GM23338 (cell line): Measurements from ENCODE around the gene PCDHGB4. TPM values are rescaled to one million over a fixed set of nuclear protein-coding genes. Genes with fewer than 3 reads are reported as not detected.

Experiments
- ATAC-seq: fragments of 200-7000 bp; cut with Tn5 transposase; 3 replicates; pipeline ENCODE4 v1.9.1; 2020
- DNase-seq: peaks from one replicate; pipeline ENCODE4 v3.0.0-alpha.2; 2015; ENCODE audit warnings: low spot score
- H2AFZ ChIP-seq: fragments of 200-600 bp; sonication (generic); 2 replicates; pipeline ENCODE4 v1.8.0; 2016; ENCODE audit warnings: antibody characterized with exemption, mild to moderate bottlenecking, moderate library complexity
- H3F3A ChIP-seq: fragments of 200-600 bp; sonication (generic); replicated peaks from 2 replicates; pipeline ENCODE4 v1.8.0; 2017; ENCODE audit warnings: antibody characterized with exemption, mixed run types, low read depth
- H3K27ac ChIP-seq: fragments of 200-600 bp; sonication (generic); 2 replicates; pipeline ENCODE4 v1.6.1; 2016; ENCODE audit warnings: low read depth
- H3K27me3 ChIP-seq: fragments of 200-600 bp; sonication (generic); 2 replicates; pipeline ENCODE4 v1.8.0; 2016; ENCODE audit warnings: mild to moderate bottlenecking, mixed run types, moderate library complexity; ENCODE audit not compliant: insufficient read depth
- H3K36me3 ChIP-seq: fragments of 200-600 bp; sonication (generic); 2 replicates; pipeline ENCODE4 v1.8.0; 2016; ENCODE audit warnings: mild to moderate bottlenecking; ENCODE audit not compliant: insufficient read depth
- H3K4me1 ChIP-seq: fragments of 200-600 bp; sonication (generic); 2 replicates; pipeline ENCODE4 v1.8.0; 2016; ENCODE audit warnings: mild to moderate bottlenecking, moderate library complexity; ENCODE audit not compliant: insufficient read depth
- H3K4me2 ChIP-seq: fragments of 200-600 bp; sonication (generic); 2 replicates; pipeline ENCODE4 v1.7.1; 2017; ENCODE audit warnings: mixed run types
- H3K4me3 ChIP-seq: fragments of 200-600 bp; sonication (generic); 2 replicates; pipeline ENCODE4 v1.6.1; 2016; ENCODE audit warnings: mixed run types
- H3K79me2 ChIP-seq: fragments of 200-600 bp; sonication (generic); replicated peaks from 2 replicates; pipeline ENCODE4 v1.8.0; 2017; ENCODE audit warnings: mild to moderate bottlenecking; ENCODE audit not compliant: insufficient read depth
- H3K9me2 ChIP-seq: fragments of 200-600 bp; sonication (generic); 2 replicates; pipeline ENCODE4 v1.8.0; 2017; ENCODE audit not compliant: insufficient read depth
- H4K20me1 ChIP-seq: fragments of 200-600 bp; sonication (generic); replicated peaks from 2 replicates; pipeline ENCODE4 v1.8.0; 2017; ENCODE audit warnings: mild to moderate bottlenecking; ENCODE audit not compliant: insufficient read depth
- H3K27ac Mint-ChIP-seq: 2 replicates; pipeline ENCODE4 v1.8.0; 2020; ENCODE audit warnings: inconsistent platforms, mild to moderate bottlenecking, moderate library complexity, mixed read lengths
- H3K27me3 Mint-ChIP-seq: 3 replicates; pipeline ENCODE4 v1.8.0; 2022; ENCODE audit warnings: low read depth, mild to moderate bottlenecking, moderate library complexity, mixed read lengths, inconsistent platforms; ENCODE audit not compliant: insufficient read depth, poor library complexity
- H3K36me3 Mint-ChIP-seq: 3 replicates; pipeline ENCODE4 v1.8.0; 2021; ENCODE audit warnings: low read depth, mild to moderate bottlenecking, inconsistent platforms, moderate library complexity, mixed read lengths
- H3K4me1 Mint-ChIP-seq: 3 replicates; pipeline ENCODE4 v1.8.0; 2020; ENCODE audit warnings: mild to moderate bottlenecking, inconsistent platforms, mixed read lengths
- H3K4me3 Mint-ChIP-seq: 3 replicates; pipeline ENCODE4 v1.8.0; 2021; ENCODE audit warnings: moderate library complexity, mild to moderate bottlenecking, inconsistent platforms, mixed read lengths
- H3K9me3 Mint-ChIP-seq: 3 replicates; pipeline ENCODE4 v1.8.0; 2020; ENCODE audit warnings: moderate library complexity, mild to moderate bottlenecking, inconsistent platforms, mixed read lengths
- CREB1 ChIP-seq: fragments of 250-450 bp; sonication (Bioruptor Pico); IDR thresholded peaks from 2 replicates; pipeline ENCODE4 v1.5.0; 2020; ENCODE audit warnings: low read depth, mild to moderate bottlenecking, moderate library complexity
- CTCF ChIP-seq, 2 experiments: fragments of 200-600 bp in 1 of 2; sonication (generic) in 1 of 2; conservative IDR thresholded peaks; 2 replicates each; pipeline versions ENCODE4 v1.5.1 to v1.6.1; 2016 to 2017; ENCODE audit warnings: antibody characterized with exemption in 2 of 2, low read depth in 2 of 2, mild to moderate bottlenecking in 2 of 2, moderate library complexity in 1 of 2
- NANOG ChIP-seq: IDR thresholded peaks from 2 replicates; pipeline ENCODE4 v1.6.1; 2016; ENCODE audit warnings: antibody characterized with exemption, borderline replicate concordance
- POLR2AphosphoS5 ChIP-seq: IDR thresholded peaks from 2 replicates; pipeline ENCODE4 v1.6.1; 2016; ENCODE audit warnings: antibody characterized with exemption, low read depth
- ZNF114 ChIP-seq: fragments of 250-450 bp; sonication (Bioruptor Pico); IDR thresholded peaks from 2 replicates; pipeline ENCODE4 v1.5.0; 2020; ENCODE audit warnings: mild to moderate bottlenecking, moderate library complexity
- polyA plus RNA-seq: library from polyadenylated mRNA; unstranded; fragments of >200 nt; fragmentation: Nextera tagmentation; extraction: Ambion mirVana; gene quantifications from 2 replicates; pipeline ENCODE4 v1.2.1, GENCODE V29; 2016
- total RNA-seq: library from RNA; depleted of rRNA; stranded (reverse); fragments of >200 nt; shearing (Covaris generic); gene quantifications from 2 replicates; pipeline ENCODE4 v1.2.3, GENCODE V29; 2014; rRNA removed

The PCDHGB4 gene
- total and polyA plus RNA-seq, 2 experiments from 2014 or later: 3.5 to 16.6 TPM

GRCh38 chr5:141439411-141440141, 52.1 kb downstream of the PCDHGB4 start:
- Mint-ChIP-seq H3K9me3 (peaks cover 12% of the 10 kb centered on the region; the same call in 1 of the 3 replicates), H3K4me1 (peaks cover 9% of the 10 kb centered on the region), H3K27me3 (no peaks in the 10 kb centered on the region), H3K27ac (no peak overlapping the region), H3K36me3 (peaks cover 14% of the 10 kb centered on the region), H3K4me3 (no peak overlapping the region)
- H3K4me1 ChIP-seq: peaks cover 10% of the 10 kb centered on the region
- no peaks in the 10 kb centered on the region for H3K27me3 ChIP-seq
- H3K9me2 ChIP-seq: no peaks in the 10 kb centered on the region
- peak; percentile 29 for DNase-seq
- no peak overlapping the region for H3K27ac ChIP-seq
- no peaks in the 10 kb centered on the region for H3K79me2 ChIP-seq
- no peak overlapping the region; the same call in 1 of the 2 replicates for H3K4me2 ChIP-seq
- no peaks in the 10 kb centered on the region for H3K36me3 ChIP-seq
- TF ChIP-seq CREB1 (CRISPR knock-in tag): no peak
- 0 out of 4 replicates have a peak, but pooled peaks of 1 of the 2 experiments have one; percentile 12 for TF ChIP-seq CTCF (conservative IDR thresholded peaks at IDR 0.05; ENCODE audit: low read depth in 2 of 2)
- TF ChIP-seq ZNF114 (CRISPR knock-in tag): no peak
- TF ChIP-seq POLR2AphosphoS5: no peak
- no peak for TF ChIP-seq NANOG
- peak; percentile 59 for ATAC-seq
- no peak overlapping the region for H3K4me3 ChIP-seq
- no peaks in the 10 kb centered on the region for H3F3A ChIP-seq
- H4K20me1 ChIP-seq: no peaks in the 10 kb centered on the region; the same call in 1 of the 2 replicates
- H2AFZ ChIP-seq: no peak overlapping the region

Other genes starting within 250 kb of the PCDHGB4 start
Only the 30 nearest of the 37 such genes appear.
- 0.63 and 0.78 TPM in 2 replicates for gene PCDHB9, start 200.5 kb upstream of the PCDHGB4 start, total RNA-seq
- 0.27 and 0.45 TPM in 2 replicates for gene PCDHB9, start 200.5 kb upstream of the PCDHGB4 start, polyA plus RNA-seq
- 0.89 and 2.7 TPM in 2 replicates for gene PCDHB10, start 195.3 kb upstream of the PCDHGB4 start, total RNA-seq
- 1.6 and 1.7 TPM in 2 replicates for gene PCDHB10, start 195.3 kb upstream of the PCDHGB4 start, polyA plus RNA-seq
- 0.47 and 1.3 TPM in 2 replicates for gene PCDHB11, start 188.1 kb upstream of the PCDHGB4 start, total RNA-seq
- 0.19 and 0.33 TPM in 2 replicates for gene PCDHB11, start 188.1 kb upstream of the PCDHGB4 start, polyA plus RNA-seq
- gene PCDHB12, start 179.0 kb upstream of the PCDHGB4 start, total RNA-seq: 3.7 and 4.3 TPM in 2 replicates
- gene PCDHB12, start 179.0 kb upstream of the PCDHGB4 start, polyA plus RNA-seq: 0.80 and 1.3 TPM in 2 replicates
- gene PCDHB13, start 173.8 kb upstream of the PCDHGB4 start, total RNA-seq: 2.4 and 3.5 TPM in 2 replicates
- gene PCDHB13, start 173.8 kb upstream of the PCDHGB4 start, polyA plus RNA-seq: 0.87 and 1.1 TPM in 2 replicates
- 3.2 and 4.1 TPM in 2 replicates for gene PCDHB14, start 164.4 kb upstream of the PCDHGB4 start, total RNA-seq
- gene PCDHB14, start 164.4 kb upstream of the PCDHGB4 start, polyA plus RNA-seq: 0.71 and 0.83 TPM in 2 replicates
- 8.0 and 12.1 TPM in 2 replicates for gene PCDHB15, start 142.3 kb upstream of the PCDHGB4 start, total RNA-seq
- gene PCDHB15, start 142.3 kb upstream of the PCDHGB4 start, polyA plus RNA-seq: 4.9 and 6.1 TPM in 2 replicates
- not detected in 2 replicates for gene SLC25A2, start 83.6 kb upstream of the PCDHGB4 start, total RNA-seq
- gene SLC25A2, start 83.6 kb upstream of the PCDHGB4 start, polyA plus RNA-seq: not detected in 2 replicates
- gene TAF7, start 66.9 kb upstream of the PCDHGB4 start, total RNA-seq: 92.0 and 107 TPM in 2 replicates
- 187 and 217 TPM in 2 replicates for gene TAF7, start 66.9 kb upstream of the PCDHGB4 start, polyA plus RNA-seq
- 1.7 and 2.2 TPM in 2 replicates for gene PCDHGA1, start 57.2 kb upstream of the PCDHGB4 start, total RNA-seq
- gene PCDHGA1, start 57.2 kb upstream of the PCDHGB4 start, polyA plus RNA-seq: 0.07 and 0.39 TPM in 2 replicates
- 0.82 and 1.0 TPM in 2 replicates for gene PCDHGA2, start 48.9 kb upstream of the PCDHGB4 start, total RNA-seq
- 0.17 and 0.45 TPM in 2 replicates for gene PCDHGA2, start 48.9 kb upstream of the PCDHGB4 start, polyA plus RNA-seq
- gene PCDHGA3, start 43.9 kb upstream of the PCDHGB4 start, total RNA-seq: 0.90 and 1.2 TPM in 2 replicates
- gene PCDHGA3, start 43.9 kb upstream of the PCDHGB4 start, polyA plus RNA-seq: 0.28 and 0.63 TPM in 2 replicates
- gene PCDHGB1, start 37.6 kb upstream of the PCDHGB4 start, total RNA-seq: 8.9 and 9.1 TPM in 2 replicates
- 0.52 and 0.74 TPM in 2 replicates for gene PCDHGB1, start 37.6 kb upstream of the PCDHGB4 start, polyA plus RNA-seq
- gene PCDHGA4, start 32.7 kb upstream of the PCDHGB4 start, total RNA-seq: 4.2 and 7.2 TPM in 2 replicates
- 0.33 and 0.99 TPM in 2 replicates for gene PCDHGA4, start 32.7 kb upstream of the PCDHGB4 start, polyA plus RNA-seq
- gene PCDHGB2, start 27.7 kb upstream of the PCDHGB4 start, total RNA-seq: 5.0 and 5.8 TPM in 2 replicates
- gene PCDHGB2, start 27.7 kb upstream of the PCDHGB4 start, polyA plus RNA-seq: 0.87 and 1.2 TPM in 2 replicates
- gene PCDHGA5, start 23.5 kb upstream of the PCDHGB4 start, total RNA-seq: 2.9 and 3.1 TPM in 2 replicates
- gene PCDHGA5, start 23.5 kb upstream of the PCDHGB4 start, polyA plus RNA-seq: 0.49 and 0.55 TPM in 2 replicates
- 4.8 and 5.8 TPM in 2 replicates for gene PCDHGB3, start 17.5 kb upstream of the PCDHGB4 start, total RNA-seq
- gene PCDHGB3, start 17.5 kb upstream of the PCDHGB4 start, polyA plus RNA-seq: 0.24 and 0.26 TPM in 2 replicates
- gene PCDHGA6, start 13.8 kb upstream of the PCDHGB4 start, total RNA-seq: 4.5 and 4.8 TPM in 2 replicates
- gene PCDHGA6, start 13.8 kb upstream of the PCDHGB4 start, polyA plus RNA-seq: 0.99 and 1.2 TPM in 2 replicates
- gene PCDHGA7, start 5.0 kb upstream of the PCDHGB4 start, total RNA-seq: 2.9 and 4.4 TPM in 2 replicates
- gene PCDHGA7, start 5.0 kb upstream of the PCDHGB4 start, polyA plus RNA-seq: 0.44 and 0.50 TPM in 2 replicates
- 4.6 and 5.3 TPM in 2 replicates for gene PCDHGA8, start 4.9 kb downstream of the PCDHGB4 start, total RNA-seq
- gene PCDHGA8, start 4.9 kb downstream of the PCDHGB4 start, polyA plus RNA-seq: 0.70 and 1.1 TPM in 2 replicates
- 15.7 and 18.5 TPM in 2 replicates for gene PCDHGB5, start 10.2 kb downstream of the PCDHGB4 start, total RNA-seq
- gene PCDHGB5, start 10.2 kb downstream of the PCDHGB4 start, polyA plus RNA-seq: 1.7 and 2.5 TPM in 2 replicates
- 5.5 and 7.8 TPM in 2 replicates for gene PCDHGA9, start 15.1 kb downstream of the PCDHGB4 start, total RNA-seq
- gene PCDHGA9, start 15.1 kb downstream of the PCDHGB4 start, polyA plus RNA-seq: 0.50 and 0.54 TPM in 2 replicates
- gene PCDHGB6, start 20.3 kb downstream of the PCDHGB4 start, total RNA-seq: 7.1 and 8.1 TPM in 2 replicates
- 1.6 and 2.8 TPM in 2 replicates for gene PCDHGB6, start 20.3 kb downstream of the PCDHGB4 start, polyA plus RNA-seq
- gene PCDHGA10, start 25.3 kb downstream of the PCDHGB4 start, total RNA-seq: 3.4 and 6.5 TPM in 2 replicates
- 1.6 and 2.1 TPM in 2 replicates for gene PCDHGA10, start 25.3 kb downstream of the PCDHGB4 start, polyA plus RNA-seq
- 5.8 and 11.7 TPM in 2 replicates for gene PCDHGB7, start 30.0 kb downstream of the PCDHGB4 start, total RNA-seq
- gene PCDHGB7, start 30.0 kb downstream of the PCDHGB4 start, polyA plus RNA-seq: 0.94 and 1.4 TPM in 2 replicates
- 8.9 and 10.7 TPM in 2 replicates for gene PCDHGA11, start 33.4 kb downstream of the PCDHGB4 start, total RNA-seq
- gene PCDHGA11, start 33.4 kb downstream of the PCDHGB4 start, polyA plus RNA-seq: 2.3 and 3.0 TPM in 2 replicates
- 3.3 and 3.5 TPM in 2 replicates for gene PCDHGA12, start 42.8 kb downstream of the PCDHGB4 start, total RNA-seq
- 0.68 TPM in 2 replicates for gene PCDHGA12, start 42.8 kb downstream of the PCDHGB4 start, polyA plus RNA-seq
- gene PCDHGC3, start 88.3 kb downstream of the PCDHGB4 start, total RNA-seq: 12.9 and 13.3 TPM in 2 replicates
- gene PCDHGC3, start 88.3 kb downstream of the PCDHGB4 start, polyA plus RNA-seq: 13.8 and 14.4 TPM in 2 replicates
- 2.3 and 3.0 TPM in 2 replicates for gene PCDHGC4, start 97.3 kb downstream of the PCDHGB4 start, total RNA-seq
- gene PCDHGC4, start 97.3 kb downstream of the PCDHGB4 start, polyA plus RNA-seq: 0.31 TPM in 1 of 2 replicates, not detected in the other
- 0.54 and 1.5 TPM in 2 replicates for gene PCDHGC5, start 101.4 kb downstream of the PCDHGB4 start, total RNA-seq
- 0.16 TPM in 1 of 2 replicates, not detected in the other for gene PCDHGC5, start 101.4 kb downstream of the PCDHGB4 start, polyA plus RNA-seq